NCI-H187 (cell line): ENCODE measurements around the gene DCP1B.

Experiments used
- DNase-seq, 2 experiments: peaks; one replicate each; lab custom pipeline; 2025; lab: John Stamatoyannopoulos, UW

The DCP1B gene

DNA sequence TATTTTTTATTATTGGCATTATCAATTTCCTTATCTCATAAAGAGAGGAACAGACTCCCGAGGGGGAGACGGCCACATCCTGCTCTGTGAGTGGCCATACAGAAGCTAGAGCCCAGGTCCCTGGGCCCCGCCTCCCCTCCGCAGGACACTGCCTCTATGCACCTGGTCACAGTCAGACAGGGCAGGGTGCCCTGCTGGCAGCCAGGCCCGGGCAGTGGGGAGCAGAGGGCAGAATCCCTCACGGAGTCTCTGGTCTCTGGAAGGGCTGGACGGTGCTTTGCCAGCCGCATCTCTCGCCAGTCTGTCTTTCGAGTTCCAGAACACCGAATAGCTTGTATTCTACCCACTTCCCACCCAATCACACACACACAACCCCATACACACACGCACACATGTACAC lies 69.4 kb downstream of the DCP1B start:
- no peak for DNase-seq

DNA sequence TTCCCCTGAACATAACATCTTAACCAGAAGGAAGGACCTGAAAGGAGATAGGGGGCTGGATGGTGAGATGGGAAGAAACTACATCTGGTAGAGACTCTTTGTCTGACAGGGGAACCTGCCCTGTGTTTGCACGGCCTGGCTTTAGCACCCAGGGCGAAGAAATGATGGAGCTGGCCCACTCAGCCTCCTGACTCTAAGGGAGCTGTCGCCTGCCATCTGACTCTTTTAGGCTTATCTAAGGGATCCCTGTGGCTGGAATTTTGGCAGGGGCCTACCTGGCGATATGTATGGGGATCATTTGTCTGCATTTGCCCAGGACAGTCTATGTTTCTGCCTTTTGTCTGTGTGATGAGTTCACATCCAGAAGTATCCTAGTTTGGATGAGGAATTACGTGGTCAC lies 70.2 kb downstream of the DCP1B start:
- DNase-seq, result no peak

DNA sequence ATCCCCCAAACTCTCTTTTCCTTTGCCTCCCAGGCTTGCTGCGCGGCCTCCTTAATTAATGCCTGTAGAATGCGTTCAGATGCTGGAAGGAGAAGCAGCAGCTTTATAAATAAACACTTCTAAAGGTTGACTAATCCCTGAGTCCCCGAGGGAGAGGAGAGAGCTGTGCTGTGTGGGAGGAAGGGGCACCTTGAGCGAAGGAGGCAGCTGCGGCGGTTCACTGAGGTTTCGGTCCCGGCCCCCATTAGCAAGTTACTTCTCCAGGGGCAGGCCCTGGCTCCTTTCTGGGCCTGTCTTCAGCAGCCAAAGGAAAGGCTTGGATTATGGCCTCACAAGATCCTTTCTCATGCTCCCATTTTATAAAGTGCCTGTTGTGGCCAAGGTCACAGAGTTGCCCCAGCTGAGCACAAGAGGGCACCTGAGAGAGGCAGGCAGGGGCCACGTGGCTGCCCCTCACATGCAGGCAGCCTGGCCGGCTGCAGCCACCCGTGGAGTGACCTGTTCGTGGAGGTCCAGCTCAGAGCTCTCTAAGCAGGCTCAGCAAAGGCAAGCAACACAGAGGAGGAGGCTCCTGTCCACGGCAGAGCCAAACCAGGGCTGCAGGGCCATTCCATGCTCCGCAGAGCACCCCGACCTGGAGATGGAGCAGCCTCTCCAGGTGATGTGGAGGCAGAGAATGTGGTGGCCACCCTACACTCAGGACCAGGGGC lies 70.8 kb downstream of the DCP1B start:
- no peak for DNase-seq

DNA sequence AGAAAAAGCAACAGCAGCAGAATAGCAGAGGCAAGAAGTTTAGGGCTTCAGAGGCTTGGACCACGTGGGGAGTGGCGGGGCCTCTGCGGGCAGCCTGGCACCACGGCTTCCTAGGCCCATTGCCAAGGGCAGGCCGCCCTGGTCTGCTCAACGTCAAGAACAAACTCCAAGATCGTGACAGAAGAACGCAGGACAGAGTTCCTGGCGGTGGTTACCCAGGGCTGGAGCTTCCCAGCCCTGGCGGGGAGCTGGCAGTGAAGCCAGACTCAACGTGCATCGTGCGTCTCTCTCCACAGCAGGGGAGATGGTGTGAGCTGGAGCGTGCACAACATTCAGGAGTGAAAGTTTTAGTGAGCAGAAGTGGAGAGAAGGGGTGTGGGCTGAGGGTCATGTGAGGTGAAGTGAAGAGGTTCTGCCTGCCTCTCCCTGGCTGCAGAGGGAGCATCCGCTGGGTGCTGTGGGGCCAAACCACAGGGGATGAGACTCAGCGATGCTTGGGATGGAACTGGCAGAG lies 71.9 kb downstream of the DCP1B start:
- DNase-seq, result peak in 1 of 2 experiments; percentile 11

DNA sequence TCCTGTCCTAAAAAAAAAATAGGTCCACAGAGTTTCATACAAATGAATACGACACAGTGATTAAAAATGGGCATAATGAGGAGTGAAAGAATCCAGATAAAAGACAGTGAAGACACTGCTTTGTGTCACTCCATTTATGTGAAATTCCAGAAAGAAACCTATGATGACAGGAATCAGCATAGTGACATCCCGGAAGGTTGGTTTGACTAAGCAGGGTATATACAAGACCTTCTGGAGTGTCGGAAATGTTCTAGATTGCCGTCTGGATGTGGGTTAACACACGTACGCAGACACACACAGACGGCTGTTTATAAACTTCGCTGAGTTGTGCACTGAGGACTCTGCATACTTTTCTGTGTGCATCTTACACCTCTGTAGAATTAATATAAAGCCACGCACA lies 72.6 kb downstream of the DCP1B start:
- DNase-seq, result no peak

DNA sequence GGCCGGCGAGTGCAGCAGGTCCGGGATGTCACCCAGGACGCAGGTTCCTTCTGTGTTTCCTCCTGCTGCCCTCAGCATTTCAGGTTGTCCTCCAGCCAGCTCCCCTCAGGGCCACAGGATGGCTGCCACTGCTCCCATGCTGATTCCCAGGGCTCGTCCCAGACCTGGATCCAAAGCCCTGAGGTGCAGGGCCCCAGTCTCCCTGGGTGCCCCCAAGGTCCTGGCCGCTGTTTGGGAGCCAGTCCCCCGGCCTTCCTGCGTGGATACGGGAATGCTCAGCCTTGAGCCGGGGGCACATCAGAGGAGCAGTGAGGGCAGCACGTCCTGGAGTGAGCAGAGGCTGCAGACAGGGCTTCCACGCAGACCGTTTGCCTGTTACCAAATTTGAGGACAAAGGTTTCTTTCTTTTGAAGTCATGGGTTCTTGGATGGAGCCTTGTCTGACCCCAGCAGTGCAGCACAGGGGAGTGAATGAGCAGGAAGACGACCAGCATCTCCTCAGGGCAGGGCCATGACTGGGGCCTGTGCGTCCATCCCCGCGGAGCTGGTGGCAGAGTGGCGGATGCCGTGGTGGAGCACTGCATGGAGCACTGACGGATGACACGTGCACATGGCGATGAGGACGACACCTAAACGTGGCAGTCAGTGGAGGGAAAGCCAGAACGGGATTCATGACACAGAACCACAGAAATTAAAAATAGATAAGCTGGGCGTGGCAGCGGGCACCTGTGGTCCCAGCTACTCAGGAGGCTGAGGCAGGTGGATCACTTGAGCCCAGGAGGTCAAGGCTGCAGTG lies 73.3 kb downstream of the DCP1B start:
- no peak for DNase-seq

DNA sequence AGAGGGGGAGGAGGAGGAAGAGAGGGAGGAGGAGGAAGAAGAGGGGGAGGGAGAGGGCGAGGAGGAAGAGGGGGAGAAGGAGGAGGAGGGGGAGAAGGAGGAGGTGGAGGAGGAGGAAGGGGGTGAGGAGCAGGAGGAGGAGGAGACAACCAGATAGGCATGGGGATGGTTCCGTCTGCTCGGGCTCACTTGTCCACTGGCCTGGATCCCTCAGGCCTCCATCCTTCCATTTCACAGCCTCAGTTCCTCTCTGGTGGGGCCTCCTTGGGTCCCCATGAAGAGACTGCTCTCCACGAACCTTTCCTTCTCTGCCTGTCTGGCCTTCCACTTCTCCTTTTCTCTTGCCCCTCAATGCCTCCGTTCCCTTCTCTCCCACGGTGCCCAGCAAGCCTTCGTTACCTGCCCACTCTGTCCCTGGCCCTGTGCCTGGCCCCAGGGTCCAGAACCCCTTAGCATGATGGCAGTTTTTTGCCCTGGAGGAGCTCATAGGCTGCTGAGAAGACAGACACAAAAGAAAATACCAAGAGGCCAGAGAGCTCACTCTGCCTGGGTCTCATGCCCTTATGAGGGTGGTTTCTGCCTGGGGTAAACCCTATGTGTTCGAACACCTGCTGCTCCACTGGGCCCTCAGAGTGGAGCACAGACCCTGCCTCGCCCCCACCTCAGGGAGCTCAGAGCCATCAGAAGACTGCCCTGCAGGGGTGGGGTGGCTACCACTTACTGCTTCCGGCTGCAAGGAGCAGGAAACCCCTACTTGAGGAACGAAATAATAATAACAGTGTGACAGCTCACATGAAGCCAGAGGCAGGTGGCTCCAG lies 74.1 kb downstream of the DCP1B start:
- no peak for DNase-seq

DNA sequence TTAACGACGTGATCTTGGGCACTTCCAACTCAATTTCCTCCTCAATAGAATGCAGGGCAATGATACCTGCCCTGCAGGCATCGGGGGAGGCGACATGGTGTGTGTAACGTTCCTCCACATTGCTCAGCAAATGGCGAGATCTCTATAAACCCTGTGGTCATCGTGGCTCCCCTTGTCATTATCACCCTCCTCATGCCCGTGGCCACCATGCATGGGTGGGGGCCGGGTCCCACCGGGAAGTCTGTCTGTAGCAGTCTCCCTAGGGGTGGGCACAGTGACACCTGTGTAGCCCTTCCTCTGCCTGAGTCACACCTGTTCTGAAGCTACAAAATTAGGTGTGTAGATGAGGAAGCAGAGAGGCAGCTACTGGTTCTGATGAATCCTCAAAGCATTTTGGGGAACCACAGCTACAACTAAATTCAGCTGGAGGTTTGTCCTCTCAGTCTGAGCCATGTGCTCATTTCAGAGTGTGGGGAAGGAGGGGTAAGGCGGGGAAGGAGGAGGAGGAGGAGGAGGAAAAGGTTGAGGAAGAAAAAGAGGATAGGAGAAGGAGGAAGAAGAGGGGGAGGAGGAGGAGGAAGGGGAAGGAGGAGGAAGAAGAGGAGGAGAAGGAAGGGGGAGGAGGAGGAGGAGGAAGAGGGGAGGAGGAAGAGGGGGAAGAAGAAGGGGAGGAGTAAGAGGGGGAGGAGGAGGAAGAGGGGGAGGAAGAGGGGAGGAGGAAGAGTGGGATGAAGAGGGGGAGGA lies 74.8 kb downstream of the DCP1B start:
- no peak for DNase-seq

DNA sequence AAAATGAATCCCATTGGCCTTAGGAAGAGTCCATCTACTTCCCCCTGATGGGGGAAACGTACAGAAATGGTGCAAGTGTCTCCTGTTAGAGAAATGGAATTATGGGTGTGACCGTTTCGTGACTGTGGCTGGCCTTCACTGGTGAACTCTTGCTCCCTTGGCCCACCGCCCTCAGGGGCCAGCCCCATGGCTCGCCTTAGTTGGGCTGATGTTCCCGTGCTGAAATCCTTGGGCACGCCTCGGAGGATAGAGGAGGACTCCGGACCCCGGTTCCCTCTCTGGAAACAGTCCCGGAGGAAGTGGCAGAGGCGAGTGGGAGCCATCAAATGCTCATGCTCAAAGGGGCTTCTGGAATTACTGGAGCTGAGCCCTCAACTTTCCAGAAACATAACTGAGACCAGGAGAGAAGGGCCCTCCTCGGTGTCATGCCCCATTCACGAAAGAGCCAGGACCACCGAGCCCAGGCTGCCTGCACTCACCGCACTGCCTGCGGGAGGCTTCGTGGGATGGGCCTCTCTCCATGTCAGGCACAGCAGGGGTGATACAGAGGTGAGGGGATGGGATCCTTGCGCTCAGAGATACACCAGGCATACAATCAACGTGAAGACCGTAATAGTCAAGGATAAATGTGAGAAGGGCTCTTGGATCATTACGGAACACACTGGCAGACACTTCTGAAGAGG lies 75.7 kb downstream of the DCP1B start:
- no peak for DNase-seq

DNA sequence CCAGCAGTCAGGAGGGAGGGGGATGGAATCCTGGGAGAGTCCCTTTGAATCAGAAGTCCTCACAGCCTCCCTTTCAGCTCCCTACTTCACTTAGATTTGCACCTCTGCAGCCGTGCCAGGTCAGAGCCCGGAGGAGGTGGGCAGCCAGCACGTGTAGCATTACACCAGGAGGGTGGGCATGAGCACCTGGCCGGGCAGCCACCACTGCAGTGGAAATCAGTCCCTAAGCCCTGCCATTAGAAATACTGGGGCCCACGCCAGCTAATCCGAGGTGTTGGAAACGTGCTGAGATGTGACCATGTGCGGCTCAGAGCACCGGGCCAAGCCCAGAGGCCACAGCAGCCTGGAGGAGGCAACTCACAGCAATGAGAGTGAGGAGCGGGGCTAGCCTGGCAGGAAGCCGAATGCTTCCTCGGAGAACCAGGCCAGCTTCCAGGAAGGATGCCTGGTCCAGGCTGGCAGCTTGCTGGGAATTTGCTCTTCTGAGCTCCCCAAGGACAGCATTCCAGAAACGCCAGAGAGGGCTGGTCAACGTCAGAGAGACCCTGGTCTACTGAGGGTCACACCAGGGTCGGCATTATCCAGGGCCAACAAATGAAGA lies 76.4 kb downstream of the DCP1B start:
- no peak for DNase-seq

DNA sequence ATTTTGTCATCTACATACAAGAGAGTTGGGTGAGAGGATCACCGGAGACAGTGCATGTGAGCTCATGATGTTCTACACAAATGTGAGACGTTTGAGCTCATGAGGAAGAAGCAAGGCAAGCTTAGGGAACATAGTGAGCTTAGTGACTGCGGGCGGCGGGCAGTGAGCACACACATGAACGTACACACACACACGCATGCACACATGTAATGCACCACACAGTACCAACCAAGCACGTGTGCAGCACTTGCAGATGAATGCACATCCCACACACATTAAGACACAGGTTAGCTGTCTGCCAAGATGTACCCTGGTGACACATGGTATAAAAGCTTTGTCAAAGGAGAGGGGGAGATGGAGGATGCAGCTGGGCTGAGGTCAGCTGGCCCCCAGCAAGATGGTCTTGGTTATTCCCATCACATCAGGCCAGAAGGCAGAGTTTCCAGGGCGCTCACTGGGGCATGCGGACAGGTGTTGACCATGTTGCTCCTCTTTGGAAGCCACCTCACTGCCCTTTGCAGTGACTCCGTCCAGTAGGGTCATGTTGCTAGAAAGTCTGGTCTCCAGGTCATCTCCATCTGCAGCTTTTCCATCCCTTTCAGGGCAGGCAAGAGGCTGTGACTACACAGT lies 77.1 kb downstream of the DCP1B start:
- no peak for DNase-seq

DNA sequence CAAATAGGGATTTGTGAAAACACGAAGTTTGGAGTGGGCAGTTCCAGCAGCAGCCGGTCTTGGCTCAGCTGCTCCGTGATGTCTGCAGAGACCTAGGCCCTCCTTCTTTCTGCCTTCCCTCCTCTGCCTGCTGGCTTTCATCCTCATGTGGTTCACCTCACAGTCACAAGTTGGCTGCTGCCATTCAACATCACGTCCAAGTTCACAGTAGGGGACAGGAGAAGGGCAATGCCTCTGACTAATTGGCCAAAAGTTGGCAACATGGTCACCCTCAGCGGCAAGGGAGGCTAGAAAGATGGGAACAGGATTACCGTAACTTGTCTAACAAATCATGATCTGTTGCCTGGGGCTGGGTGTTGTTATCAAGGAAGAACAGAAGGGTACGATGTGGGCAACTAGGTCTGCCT lies 78.0 kb downstream of the DCP1B start:
- DNase-seq, result no peak

DNA sequence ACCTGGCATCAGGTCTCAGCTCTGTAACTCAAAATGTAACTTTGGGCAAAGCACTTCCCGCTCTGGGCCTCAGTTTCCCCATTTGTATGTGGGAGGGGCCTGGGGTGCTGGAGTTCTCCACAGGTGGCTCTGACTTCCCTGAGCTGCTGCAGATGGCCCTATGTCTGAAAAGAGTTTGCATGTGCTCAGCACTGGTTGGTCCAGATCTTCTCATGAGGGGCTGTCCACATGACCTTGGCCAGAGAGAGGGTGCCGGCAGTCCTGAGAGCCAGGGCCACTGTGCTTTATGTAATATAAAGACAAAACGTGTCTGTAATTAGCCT lies 78.6 kb downstream of the DCP1B start:
- DNase-seq, result no peak

DNA sequence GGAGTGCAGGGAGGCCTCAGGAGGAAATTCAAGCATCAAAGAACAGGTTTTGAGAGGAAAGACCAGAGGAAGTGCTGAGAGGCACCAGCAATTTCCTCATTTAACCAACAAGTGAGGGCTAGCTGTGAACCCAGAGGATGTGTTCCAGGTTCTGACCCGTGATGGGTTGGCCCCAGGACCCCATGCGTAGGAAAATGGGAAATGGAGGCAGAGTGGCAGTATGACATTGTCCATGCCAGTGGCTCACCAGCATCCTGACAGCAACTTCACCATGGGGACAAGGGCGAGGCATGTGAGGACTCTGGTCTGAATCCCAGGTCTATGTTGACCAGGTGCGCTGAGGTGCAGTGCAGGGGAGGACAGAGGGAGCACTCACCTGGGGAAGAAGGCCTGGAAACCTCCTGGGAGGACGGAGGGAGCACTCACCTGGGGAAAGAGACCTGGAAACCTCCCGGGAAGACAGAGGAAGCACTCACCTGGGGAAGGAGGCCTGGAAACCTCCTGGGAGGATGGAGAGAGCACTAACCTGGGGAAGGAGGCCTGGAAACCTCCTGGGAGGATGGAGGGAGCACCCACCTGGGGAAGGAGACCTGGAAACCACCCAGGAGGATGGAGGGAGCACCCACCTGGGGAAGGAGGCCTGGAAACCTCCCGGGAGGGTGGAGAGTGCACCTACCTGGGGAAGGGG lies 79.1 kb downstream of the DCP1B start:
- no peak for DNase-seq

DNA sequence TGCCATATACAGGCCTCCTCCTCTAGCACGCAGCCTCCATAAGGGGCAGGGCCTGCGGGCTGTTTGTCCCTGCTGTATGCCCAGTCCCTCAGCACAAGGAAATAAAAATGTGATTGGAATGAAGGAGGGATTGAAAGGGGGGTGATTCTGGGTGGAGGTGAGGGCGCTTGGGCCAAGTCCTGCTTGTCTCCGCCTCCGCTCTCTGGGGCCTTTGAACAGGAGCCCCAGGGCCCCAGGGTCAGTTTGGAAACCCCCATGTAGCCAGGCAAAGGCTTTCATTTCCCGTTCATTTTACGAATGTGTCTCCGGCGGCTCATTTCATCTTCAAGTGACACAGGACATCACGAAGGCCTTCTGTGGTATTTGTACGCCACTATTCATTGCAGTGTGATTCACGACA lies 81.3 kb downstream of the DCP1B start:
- no peak for DNase-seq

DNA sequence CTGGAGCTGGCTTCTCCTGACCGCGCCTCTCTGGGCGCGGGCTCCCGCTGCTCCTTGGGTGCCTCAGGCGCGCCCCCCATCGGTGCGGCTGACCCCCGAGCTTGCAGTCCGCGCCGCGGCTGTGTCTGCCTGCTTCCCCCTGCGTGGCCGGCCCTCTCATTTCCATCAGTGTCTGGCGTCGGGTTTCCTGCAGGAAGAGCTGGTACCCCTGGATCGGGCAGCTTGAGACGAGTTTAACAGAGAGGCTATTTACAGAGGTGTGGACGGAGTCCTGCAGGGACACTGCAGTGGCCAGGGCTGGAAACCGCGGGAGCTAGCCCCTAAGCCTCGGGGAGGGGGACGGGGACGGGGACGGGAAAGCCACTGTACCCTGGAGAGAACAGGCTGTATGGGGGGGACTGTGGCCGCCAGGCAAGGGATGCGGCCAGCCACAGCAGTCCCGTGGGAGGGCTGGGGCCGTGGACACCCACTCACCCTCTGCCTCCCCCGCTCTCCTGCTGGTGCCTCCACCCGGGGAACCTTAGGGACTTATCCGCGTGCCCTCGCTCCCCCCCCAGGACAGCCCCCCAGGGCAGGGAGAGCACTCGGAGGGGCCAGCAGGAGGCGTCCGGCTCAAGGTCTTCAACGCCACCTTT lies 82.1 kb downstream of the DCP1B start:
- DNase-seq, result no peak

DNA sequence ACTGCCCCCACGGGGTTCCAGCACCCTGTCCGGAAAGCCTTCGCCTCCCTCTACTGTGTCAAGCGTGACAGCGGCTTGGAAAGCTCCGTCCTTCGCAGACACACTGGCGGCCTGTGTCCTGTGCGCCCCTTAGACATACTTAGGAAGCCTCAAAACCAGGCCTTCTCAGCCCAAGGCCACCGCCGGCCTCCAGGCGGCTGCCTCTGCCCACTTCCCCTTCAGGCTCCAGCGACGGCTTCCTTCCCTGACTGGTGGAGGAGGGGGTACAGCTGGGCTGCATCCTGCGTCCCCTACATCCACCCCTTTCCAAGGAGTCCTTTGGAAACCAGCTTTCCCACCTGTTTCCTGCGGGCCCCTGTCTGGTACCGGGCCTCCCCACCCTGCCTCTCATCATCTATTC lies 83.3 kb downstream of the DCP1B start:
- DNase-seq, result no peak

DNA sequence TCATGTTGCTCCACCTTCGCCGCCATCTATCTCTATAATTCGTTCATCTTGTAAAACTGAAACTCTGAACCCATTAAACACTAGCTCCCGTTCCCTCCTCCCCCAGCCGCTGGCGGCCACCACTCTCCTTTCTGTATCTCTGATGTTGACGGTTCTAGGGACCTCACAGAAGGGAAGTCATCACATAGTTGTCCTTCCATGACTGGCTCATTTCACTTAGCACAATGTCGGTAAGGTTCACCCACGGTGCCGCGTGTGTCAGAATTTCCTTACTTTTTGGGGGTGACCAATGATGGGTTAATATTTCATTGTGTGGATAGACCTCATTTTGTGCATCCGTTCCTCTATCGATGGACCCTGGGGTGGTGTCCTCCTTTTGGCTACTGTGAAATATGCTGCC lies 83.8 kb downstream of the DCP1B start:
- no peak for DNase-seq

DNA sequence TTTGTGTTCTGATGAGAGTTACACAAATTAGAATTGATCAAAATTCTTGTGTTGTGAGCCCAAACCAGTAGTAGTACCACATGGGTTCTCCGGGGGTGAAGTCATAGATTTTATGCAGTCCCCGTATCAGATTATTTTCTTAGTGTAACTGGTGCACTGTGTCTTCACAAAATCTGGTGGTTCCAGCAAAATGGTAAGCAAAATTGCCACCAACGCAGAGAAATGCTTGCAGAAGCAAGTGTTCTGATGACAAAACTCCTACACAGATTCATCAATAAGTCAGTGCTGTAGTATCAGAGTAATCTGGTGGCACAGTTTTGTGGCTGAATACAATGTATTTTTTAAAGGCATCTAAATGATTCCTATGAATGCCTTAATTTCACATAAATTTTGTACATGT lies 84.5 kb downstream of the DCP1B start:
- DNase-seq, result no peak

DNA sequence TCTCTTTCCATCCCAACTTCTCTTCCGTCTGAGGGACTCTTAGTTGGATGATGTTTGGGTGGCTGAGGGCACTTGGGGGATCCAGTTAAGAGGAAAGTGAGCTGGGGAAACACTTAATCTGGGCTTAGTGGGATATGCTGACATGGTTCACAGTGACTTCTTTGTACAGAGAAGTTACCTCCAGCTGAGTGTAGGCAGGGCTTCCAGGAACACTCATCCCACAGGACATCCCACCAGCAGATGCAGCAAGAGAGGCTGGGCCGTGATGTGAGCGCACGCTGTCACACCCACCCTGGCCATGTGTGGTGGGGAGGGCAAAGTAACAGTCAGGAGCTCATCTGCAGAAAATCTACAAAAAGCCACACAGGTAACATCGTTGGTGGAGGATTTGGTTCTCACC lies 85.0 kb downstream of the DCP1B start:
- DNase-seq, result no peak
